Measurements from ENCODE around the gene TMEM131. TPM values are rescaled to one million over a fixed set of nuclear protein-coding genes. Genes with fewer than 3 reads are reported as not detected.

The TMEM131 gene
- total and polyA plus RNA-seq, 10 of the 15 experiments (the other 5 are each of a cell fraction or from before 2014, with no cell fraction given): 6.0 to 48.2 (median 23.2) TPM

GRCh38 chr2:97775074-97775473 lies 220.7 kb downstream of the TMEM131 start (continued):
- no peak for TF ChIP-seq JUND (IDR thresholded peaks at IDR 0.05; ENCODE audit: low read depth, low read length)
- no peak for TF ChIP-seq IRF5 (IDR thresholded peaks at IDR 0.05; ENCODE audit: borderline replicate concordance)
- no peak for TF ChIP-seq ZBTB40 (IDR thresholded peaks at IDR 0.05; ENCODE audit: borderline replicate concordance)
- no peak for TF ChIP-seq NRF1 (conservative IDR thresholded peaks at IDR 0.05; ENCODE audit: low read depth, low read length)
- TF ChIP-seq ZNF592 (IDR thresholded peaks at IDR 0.05): no peak
- TF ChIP-seq MLLT1 (IDR thresholded peaks at IDR 0.05): no peak
- no peak for TF ChIP-seq RUNX3 (IDR thresholded peaks at IDR 0.05; ENCODE audit: low read length)

Measured in GM12878 (cell line).